Activated CD4-positive, alpha-beta T cell treated with anti-CD3 and anti-CD28 coated beads, Interleukin-2, Interleukin-4, amounts not matched to agents 100 ng/mL and 50 ng/mL, durations not matched to agents 16 hours and 8 hours (primary cell): ENCODE data around the gene IL23R.

Experiments used
- DNase-seq: peaks from one replicate; pipeline ENCODE4 v3.0.0-alpha.2; 2020; ENCODE audit warnings: low spot score

The IL23R gene

GRCh38 chr1:67148516-67149178, 17.6 kb upstream of the IL23R start:
- DNase-seq, result no peak

GRCh38 chr1:67149179-67149770, 17.0 kb upstream of the IL23R start:
- DNase-seq, result peak; percentile 76

- DNase-seq, result no peak
Observed at GRCh38 chr1:67150931-67151330, 15.3 kb upstream of the IL23R start.

GRCh38 chr1:67158401-67158800, 7.9 kb upstream of the IL23R start:
- DNase-seq, result no peak

GRCh38 chr1:67159233-67159632, 7.0 kb upstream of the IL23R start:
- peak; percentile 82 for DNase-seq

- DNase-seq, result peak; percentile 94
Observed at GRCh38 chr1:67162954-67163353, 3.3 kb upstream of the IL23R start.

- DNase-seq, result peak; percentile 69
Observed at GRCh38 chr1:67165468-67166041, 699 bp upstream of the IL23R start.

- DNase-seq, result no peak
Observed at GRCh38 chr1:67169496-67169895, 3.2 kb downstream of the IL23R start.

GRCh38 chr1:67169932-67170331, 3.7 kb downstream of the IL23R start:
- DNase-seq, result no peak

- DNase-seq, result peak; percentile 81
Observed at GRCh38 chr1:67170751-67171573, 4.7 kb downstream of the IL23R start.

GRCh38 chr1:67171574-67171955, 5.3 kb downstream of the IL23R start:
- DNase-seq, result no peak

- peak; percentile 92 for DNase-seq
Observed at GRCh38 chr1:67171978-67172377, 5.7 kb downstream of the IL23R start.

- no peak for DNase-seq
Observed at GRCh38 chr1:67173988-67174387, 7.7 kb downstream of the IL23R start.

- DNase-seq, result peak; percentile 79
Observed at GRCh38 chr1:67174716-67175284, 8.5 kb downstream of the IL23R start.

- peak; percentile 64 for DNase-seq
Observed at GRCh38 chr1:67175530-67176087, 9.4 kb downstream of the IL23R start.

GRCh38 chr1:67184838-67185421, 18.7 kb downstream of the IL23R start:
- no peak for DNase-seq

GRCh38 chr1:67188137-67188536, 21.9 kb downstream of the IL23R start:
- no peak for DNase-seq

- peak; percentile 75 for DNase-seq
Observed at GRCh38 chr1:67189953-67190352, 23.7 kb downstream of the IL23R start.

- DNase-seq, result no peak
Observed at GRCh38 chr1:67190410-67190809, 24.2 kb downstream of the IL23R start.

- DNase-seq, result peak; percentile 71
Observed at GRCh38 chr1:67190942-67191341, 24.7 kb downstream of the IL23R start.

- DNase-seq, result no peak
Observed at GRCh38 chr1:67191668-67192520, 25.6 kb downstream of the IL23R start.
